Lung (tissue), 12 donors: ENCODE data around the gene PPP2R1B. TPM values are rescaled to one million over a fixed set of nuclear protein-coding genes. Genes with fewer than 3 reads are reported as not detected.

Experiments used
- ATAC-seq: fragments of 200-7000 bp; cut with Tn5 transposase; one replicate; pipeline ENCODE4 v1.9.1; 2020; ENCODE audit warnings: moderate number of reproducible peaks; ENCODE audit not compliant: insufficient read depth, low FRiP score
- DNase-seq, 3 donors: peaks; one replicate each; pipeline ENCODE4 v3.0.0-alpha.2; 2013 to 2017
- H3K27ac ChIP-seq, 2 donors: one replicate each; pipeline ENCODE4 v1.5.1; 2013; ENCODE audit warnings: mild to moderate bottlenecking in 2 of 2, moderate library complexity in 2 of 2, control low read depth in 1 of 2, inconsistent platforms in 1 of 2, low read depth in 1 of 2, low read length in 1 of 2
- H3K27me3 ChIP-seq, 3 donors: one replicate each; pipeline ENCODE4 v1.5.1; 2013; ENCODE audit warnings: low read length in 2 of 3; ENCODE audit not compliant: control insufficient read depth in 3 of 3, insufficient read depth in 3 of 3
- H3K36me3 ChIP-seq, 4 donors: one replicate each; pipeline ENCODE4 v1.5.1; 2013; ENCODE audit warnings: low read length in 4 of 4, mild to moderate bottlenecking in 1 of 4, moderate library complexity in 1 of 4; ENCODE audit not compliant: control insufficient read depth in 4 of 4, insufficient read depth in 4 of 4
- H3K4me1 ChIP-seq, 5 donors: one replicate each; pipeline ENCODE4 v1.5.1; 2013; ENCODE audit warnings: low read length in 5 of 5, mild to moderate bottlenecking in 2 of 5, moderate library complexity in 1 of 5; ENCODE audit not compliant: control insufficient read depth in 5 of 5, insufficient read depth in 5 of 5
- H3K4me3 ChIP-seq: one replicate; pipeline ENCODE4 v1.5.1; 2013; ENCODE audit warnings: mild to moderate bottlenecking, control low read depth, moderate library complexity
- H3K9ac ChIP-seq, 2 donors: one replicate each; pipeline ENCODE4 v1.5.1; 2013; ENCODE audit warnings: low read length in 2 of 2, control low read depth in 1 of 2; ENCODE audit not compliant: insufficient read depth in 1 of 2
- H3K9me3 ChIP-seq, 4 donors: one replicate each; pipeline ENCODE4 v1.5.1; 2013; ENCODE audit warnings: low read length in 3 of 4, mild to moderate bottlenecking in 1 of 4, moderate library complexity in 1 of 4; ENCODE audit not compliant: control insufficient read depth in 4 of 4, insufficient read depth in 3 of 4
- WGBS, 2 donors: extraction: QIAGEN DNeasy Blood & Tissue Kit; methylation state at CpG; one replicate each; pipeline ENCODE4 v1.1.7; 2013; 5-methylcytosine and 5-hydroxymethylcytosine counted together
- polyA plus RNA-seq, 2 donors: library from polyadenylated mRNA; stranded (reverse); fragments of 200-250 nt; gene quantifications; one replicate each; pipeline ENCODE4 v1.2.1, GENCODE V29; 2013
- total RNA-seq, 2 donors: library from RNA; depleted of rRNA in 1 of 2; stranded (reverse); fragments of >200 nt in 1 of 2; gene quantifications; one replicate each; pipeline ENCODE4 v1.2.1, GENCODE V29; 2014 to 2021
- TF ChIP-seq, protein P1 (sequence below): IDR thresholded peaks from 2 replicates; pipeline ENCODE4 v1.5.1; 2012; ENCODE audit warnings: mild to moderate bottlenecking; ENCODE audit errors: control extremely low read depth, extremely low read depth
- donor health status: control.
- donor health status: control.
- donor health status: Bipolar disorder and iron deficiency.
- donor health status: healthy.
- donor health status: DM: yes; HTN: yes; CAD: no.

Gene PPP2R1B
- total and polyA plus RNA-seq, 4 donors = 8.3 to 71.5 (median 20.4) TPM

DNA sequence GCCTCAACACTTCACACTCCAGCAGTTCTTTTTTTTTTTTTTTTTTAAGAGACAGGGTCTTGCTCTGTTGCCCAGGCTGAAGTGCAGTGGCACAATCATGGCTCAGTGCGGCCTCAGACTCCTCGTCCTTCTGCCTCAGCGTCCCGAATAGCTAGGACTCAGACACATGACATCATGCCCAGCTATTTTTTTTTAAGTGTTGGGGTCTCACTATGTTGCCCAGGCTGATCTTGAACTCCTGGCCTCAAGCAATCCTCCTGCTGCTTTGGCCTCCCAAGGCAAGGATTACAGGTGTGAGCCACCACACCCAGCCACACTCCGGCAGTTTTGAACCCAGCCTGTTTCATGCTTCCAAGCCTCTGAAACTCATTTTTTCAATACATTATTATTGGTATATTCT, 3.7 kb downstream of the PPP2R1B start:
- peaks cover 2 to 30% (median 19%) of the 10 kb centered on the region in 5 donors for H3K4me1 ChIP-seq
- no peak overlapping the region for H3K27ac ChIP-seq
- no peak overlapping the region for H3K9ac ChIP-seq
- TF ChIP-seq, protein P1, sequence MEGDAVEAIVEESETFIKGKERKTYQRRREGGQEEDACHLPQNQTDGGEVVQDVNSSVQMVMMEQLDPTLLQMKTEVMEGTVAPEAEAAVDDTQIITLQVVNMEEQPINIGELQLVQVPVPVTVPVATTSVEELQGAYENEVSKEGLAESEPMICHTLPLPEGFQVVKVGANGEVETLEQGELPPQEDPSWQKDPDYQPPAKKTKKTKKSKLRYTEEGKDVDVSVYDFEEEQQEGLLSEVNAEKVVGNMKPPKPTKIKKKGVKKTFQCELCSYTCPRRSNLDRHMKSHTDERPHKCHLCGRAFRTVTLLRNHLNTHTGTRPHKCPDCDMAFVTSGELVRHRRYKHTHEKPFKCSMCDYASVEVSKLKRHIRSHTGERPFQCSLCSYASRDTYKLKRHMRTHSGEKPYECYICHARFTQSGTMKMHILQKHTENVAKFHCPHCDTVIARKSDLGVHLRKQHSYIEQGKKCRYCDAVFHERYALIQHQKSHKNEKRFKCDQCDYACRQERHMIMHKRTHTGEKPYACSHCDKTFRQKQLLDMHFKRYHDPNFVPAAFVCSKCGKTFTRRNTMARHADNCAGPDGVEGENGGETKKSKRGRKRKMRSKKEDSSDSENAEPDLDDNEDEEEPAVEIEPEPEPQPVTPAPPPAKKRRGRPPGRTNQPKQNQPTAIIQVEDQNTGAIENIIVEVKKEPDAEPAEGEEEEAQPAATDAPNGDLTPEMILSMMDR = no peak
- peaks cover 17 to 53% (median 38%) of the 10 kb centered on the region in 4 donors for H3K36me3 ChIP-seq
- H3K27me3 ChIP-seq = no peaks in the 10 kb centered on the region
- H3K4me3 ChIP-seq = no peak overlapping the region
- ATAC-seq (no peak), DNase-seq (no peak)
- WGBS, 2 donors = 98 to 100% methylated on average over 5 of the region's 5 CpGs
- no peaks in the 10 kb centered on the region for H3K9me3 ChIP-seq

DNA sequence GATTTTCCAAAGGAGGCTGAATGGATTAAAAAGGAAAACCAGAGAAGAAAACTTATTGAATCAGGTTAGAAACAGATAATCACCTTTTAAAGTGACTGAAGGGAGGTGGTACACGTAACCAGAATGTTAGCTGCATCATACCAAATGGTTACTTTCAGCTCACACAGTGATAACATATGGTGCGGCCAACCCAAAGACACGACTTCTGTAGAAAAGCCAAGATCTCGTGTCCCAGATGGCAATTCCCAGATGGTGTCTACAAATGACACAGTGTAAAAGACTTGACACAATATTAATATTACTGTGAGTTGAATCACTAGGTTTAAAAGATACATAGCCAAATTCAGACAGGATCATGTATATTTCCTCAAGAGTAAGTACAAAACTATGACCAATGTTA, 5.2 kb downstream of the PPP2R1B start:
- TF ChIP-seq, protein P1 = no peak
- ATAC-seq (no peak), DNase-seq (peak; percentile 51 to 84 (median 81))
- no peaks in the 10 kb centered on the region for H3K27me3 ChIP-seq
- peaks cover 2 to 20% (median 19%) of the 10 kb centered on the region in 5 donors for H3K4me1 ChIP-seq
- H3K36me3 ChIP-seq = peaks cover 22 to 59% (median 38%) of the 10 kb centered on the region in 4 donors
- WGBS, 2 donors = 87 to 88% methylated on average over 4 of the region's 4 CpGs
- H3K4me3 ChIP-seq = no peak overlapping the region
- no peaks in the 10 kb centered on the region for H3K9me3 ChIP-seq
- no peak overlapping the region for H3K27ac ChIP-seq
- H3K9ac ChIP-seq = no peak overlapping the region

- Histone ChIP-seq H3K36me3 (peaks cover 25 to 62% (median 40%) of the 10 kb centered on the region in 4 donors), H3K27me3 (no peaks in the 10 kb centered on the region), H3K27ac (peak overlapping the region in 1 of 2 donors; percentile 38), H3K9me3 (no peaks in the 10 kb centered on the region), H3K9ac (no peak overlapping the region), H3K4me1 (peaks cover 2 to 19% (median 14%) of the 10 kb centered on the region in 5 donors), H3K4me3 (no peak overlapping the region)
- TF ChIP-seq, protein P1 = no peak
- DNase-seq (no peak), ATAC-seq (no peak)
- 77 to 87% methylated on average over 5 of the region's 5 CpGs for WGBS, 2 donors
These were observed 6.3 kb downstream of the PPP2R1B start for GRCh38 chr11:111759778-111760407.

DNA sequence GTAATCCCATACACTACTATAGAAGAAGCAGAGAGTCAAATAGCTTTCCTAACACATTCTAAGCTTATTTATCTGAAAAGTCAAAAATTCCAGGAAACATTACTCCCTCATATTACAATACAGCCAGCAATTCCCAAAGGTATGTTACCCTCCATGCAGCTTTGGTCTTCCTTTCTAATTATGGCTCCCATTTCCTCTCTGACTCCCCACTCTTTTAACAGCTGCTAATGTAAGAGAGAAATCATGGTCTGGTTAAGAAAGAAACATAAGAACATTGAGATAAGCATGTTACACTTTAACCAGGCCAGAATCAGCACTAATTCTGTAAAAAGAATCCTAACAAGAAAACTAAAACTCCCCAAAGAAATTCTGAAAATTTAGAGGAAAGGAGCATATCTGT, 6.8 kb downstream of the PPP2R1B start:
- Histone ChIP-seq H3K9me3 (no peaks in the 10 kb centered on the region), H3K27ac (no peak overlapping the region), H3K9ac (no peak overlapping the region), H3K27me3 (no peaks in the 10 kb centered on the region), H3K4me1 (peaks cover 0 to 14% (median 9%) of the 10 kb centered on the region in 5 donors), H3K36me3 (peaks cover 27 to 57% (median 38%) of the 10 kb centered on the region in 4 donors), H3K4me3 (no peak overlapping the region)
- DNase-seq (no peak), ATAC-seq (no peak)
- TF ChIP-seq, protein P1 = no peak
